HEK293T (cell line): ENCODE measurements around the gene GTF2IRD2.
"Not testable (repeated sequence)": the region's sequence is repeated elsewhere in the genome, so short reads cannot be mapped to it uniquely, and the experiment has no call there.

ENCODE experiments used
- ELF4 ChIP-seq: fragments of 450-650 bp; IDR thresholded peaks from 2 replicates; pipeline ENCODE4 v1.6.1; 2017; ENCODE audit warnings: antibody characterized with exemption
- FOXA1 ChIP-seq: fragments of 450-650 bp; IDR thresholded peaks from 2 replicates; pipeline ENCODE4 v1.6.1; 2016; ENCODE audit warnings: mild to moderate bottlenecking
- FOXK2 ChIP-seq: fragments of 450-650 bp; IDR thresholded peaks from 2 replicates; pipeline ENCODE4 v1.6.1; 2016; ENCODE audit warnings: mild to moderate bottlenecking
- FOXM1 ChIP-seq: fragments of 450-650 bp; IDR thresholded peaks from 2 replicates; pipeline ENCODE4 v1.6.1; 2017; ENCODE audit warnings: mild to moderate bottlenecking, borderline replicate concordance
- NFRKB ChIP-seq: fragments of 450-650 bp; IDR thresholded peaks from 2 replicates; pipeline ENCODE4 v1.6.1; 2016; ENCODE audit warnings: mild to moderate bottlenecking, moderate library complexity
- SP1 ChIP-seq: fragments of 450-650 bp; IDR thresholded peaks from 2 replicates; pipeline ENCODE4 v1.6.1; 2017
- SUZ12 ChIP-seq: fragments of 450-650 bp; IDR thresholded peaks from 2 replicates; pipeline ENCODE4 v1.6.1; 2016; ENCODE audit warnings: mild to moderate bottlenecking
- ZNF384 ChIP-seq: fragments of 450-650 bp; IDR thresholded peaks from 2 replicates; pipeline ENCODE4 v1.6.1; 2016

DNA sequence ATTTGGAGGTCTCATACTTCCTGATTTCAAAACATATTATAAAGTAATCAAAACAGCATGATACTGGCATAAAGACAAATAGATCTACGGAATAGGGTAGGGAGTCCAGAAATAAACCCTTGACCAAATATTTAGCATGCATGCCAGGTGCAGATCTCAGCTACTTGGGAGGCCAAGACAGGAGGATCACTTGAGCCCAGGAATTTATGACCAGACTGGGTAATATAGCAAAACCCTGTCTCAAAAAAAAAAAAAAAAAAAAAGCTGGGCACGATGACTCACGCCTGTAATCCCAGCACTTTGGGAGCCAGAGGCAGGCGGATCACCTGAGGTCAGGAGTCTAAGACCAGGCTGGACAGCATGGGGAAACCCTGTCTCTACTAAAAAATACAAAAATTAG, 21.4 kb downstream of the GTF2IRD2 start:
- TF ChIP-seq FOXM1, SUZ12, FOXK2, ELF4, ZNF384, FOXA1, NFRKB, SP1: not testable (repeated sequence)
